Measurements from ENCODE around the gene ANK3.

- TF ChIP-seq EZH2 (IDR thresholded peaks at IDR 0.05; ENCODE audit: borderline replicate concordance) (no peak), CTCF (IDR thresholded peaks at IDR 0.05; ENCODE audit: poor library complexity) (no peak), EZH2phosphoT487 (IDR thresholded peaks at IDR 0.05; ENCODE audit: low read depth, severe bottlenecking, unreplicated experiment) (peak; percentile 84)
These were observed 249.7 kb downstream of the ANK3 start for GRCh38 chr10:60139798-60140566.
